A549 (cell line): Measurements from ENCODE around the gene CALN1. TPM values are rescaled to one million over a fixed set of nuclear protein-coding genes. Genes with fewer than 3 reads are reported as not detected.

Experiments used
- ATAC-seq, 2 experiments: fragments of 200-7000 bp in 1 of 2; fragments of >200 bp in 1 of 2; cut with Nextera tagmentation in 1 of 2; cut with Tn5 transposase in 1 of 2; 3 replicates each; pipeline versions ENCODE4 v1.8.0 to v1.9.1; 2018 to 2020; ENCODE audit warnings: mild to moderate bottlenecking in 1 of 2, moderate library complexity in 1 of 2
- CTCF ChIA-PET: fragments of 300-600 bp; sonication (Branson Sonifier 250); formaldehyde crosslinking; extraction: SDS; loops from one replicate; lab custom pipeline; 2021; ENCODE audit warnings: antibody characterized with exemption, inconsistent platforms; lab: Yijun Ruan, JAX
- POLR2A ChIA-PET: fragments of 350-600 bp; formaldehyde crosslinking; extraction: SDS; loops from one replicate; lab custom pipeline; 2021; ENCODE audit warnings: antibody characterized with exemption, inconsistent platforms; lab: Yijun Ruan, JAX
- DNase-seq, 2 experiments: peaks; one replicate each; pipeline versions ENCODE4 v3.0.0 to v3.0.0-alpha.2; 2011 to 2016; ENCODE audit warnings: low read depth in 1 of 2, low spot score in 1 of 2
- FAIRE-seq: peaks from 2 replicates; lab custom pipeline; 2011; peaks lifted over from hg19 to GRCh38; lab: Jason Lieb, UNC
- H3K27ac ChIP-seq, 2 experiments: fragments of >200 bp; sonication (Bioruptor Twin); formaldehyde crosslinking; 3 replicates each; pipeline ENCODE4 v1.5.1; 2016 to 2017
- H3K4me1 ChIP-seq: fragments of >200 bp; sonication (Bioruptor Twin); formaldehyde crosslinking; 3 replicates; pipeline ENCODE4 v1.6.1; 2016
- H3K4me2 ChIP-seq: fragments of >200 bp; sonication (Bioruptor Twin); formaldehyde crosslinking; 3 replicates; pipeline ENCODE4 v1.6.1; 2016
- H3K4me3 ChIP-seq: fragments of >200 bp; sonication (Bioruptor Twin); formaldehyde crosslinking; 3 replicates; pipeline ENCODE4 v1.5.1; 2016
- H3K9me3 ChIP-seq: fragments of >200 bp; sonication (Bioruptor Twin); formaldehyde crosslinking; 3 replicates; pipeline ENCODE4 v1.6.1; 2016
- ATOH8 ChIP-seq: fragments of 250-450 bp; sonication (Bioruptor Pico); IDR thresholded peaks from 2 replicates; pipeline ENCODE4 v1.5.0; 2020; ENCODE audit warnings: low read depth, mild to moderate bottlenecking, moderate library complexity
- EHF ChIP-seq: fragments of 250-450 bp; sonication (Bioruptor Pico); IDR thresholded peaks from 2 replicates; pipeline ENCODE4 v1.5.0; 2020; ENCODE audit warnings: mild to moderate bottlenecking
- ELK1 ChIP-seq: fragments of 150-350 bp; IDR thresholded peaks from 2 replicates; pipeline ENCODE4 v1.6.1; 2014; ENCODE audit warnings: low read depth, mild to moderate bottlenecking, low read length
- ESRRA ChIP-seq: fragments of 150-350 bp; IDR thresholded peaks from 2 replicates; pipeline ENCODE4 v1.6.1; 2014; ENCODE audit warnings: mild to moderate bottlenecking, low read length, borderline replicate concordance
- HEYL ChIP-seq: fragments of 250-450 bp; sonication (Bioruptor Pico); IDR thresholded peaks from 2 replicates; pipeline ENCODE4 v1.8.0; 2021; ENCODE audit warnings: mild to moderate bottlenecking, moderate library complexity
- HMGXB4 ChIP-seq: fragments of 250-450 bp; sonication (Bioruptor Pico); IDR thresholded peaks from 2 replicates; pipeline ENCODE4 v1.5.0; 2021; ENCODE audit warnings: mild to moderate bottlenecking, moderate library complexity, borderline replicate concordance
- KDM5A ChIP-seq: fragments of 200-600 bp; sonication (generic); IDR thresholded peaks from 2 replicates; pipeline ENCODE4 v1.6.1; 2016; ENCODE audit warnings: antibody characterized with exemption, mild to moderate bottlenecking
- MAX ChIP-seq: IDR thresholded peaks from 2 replicates; pipeline ENCODE4 v1.6.1; 2012
- NFE2L2 ChIP-seq: fragments of 150-350 bp; conservative IDR thresholded peaks from 2 replicates; pipeline ENCODE4 v1.6.1; 2014; ENCODE audit warnings: low read length
- PBX3 ChIP-seq: IDR thresholded peaks from 2 replicates; pipeline ENCODE4 v1.6.1; 2012
- REST ChIP-seq: fragments of 200-600 bp; sonication (generic); IDR thresholded peaks from 2 replicates; pipeline ENCODE4 v1.6.1; 2016; ENCODE audit warnings: antibody characterized with exemption, mild to moderate bottlenecking, moderate library complexity
- TP53 ChIP-seq: fragments of 250-450 bp; sonication (Bioruptor Pico); IDR thresholded peaks from 2 replicates; pipeline ENCODE4 v1.5.0; 2021; ENCODE audit warnings: mild to moderate bottlenecking, moderate library complexity
- ZC3H11A ChIP-seq: fragments of 450-650 bp; IDR thresholded peaks from 2 replicates; pipeline ENCODE4 v1.6.1; 2014; ENCODE audit warnings: antibody characterized with exemption, mild to moderate bottlenecking
- WGBS: methylation state at CpG from one replicate; pipeline ENCODE4 v1.1.6; 2017; ENCODE audit errors: missing lambda C conversion rate; 5-methylcytosine and 5-hydroxymethylcytosine counted together
- polyA plus RNA-seq, 4 experiments: library from polyadenylated mRNA; depleted of rRNA in 3 of 4; stranded (reverse); fragments of >200 nt; fragmentation: RNase III in 1 of 4; extraction: RNeasy Plus Mini Kit Qiagen cat#74134 plus additional on column Dnase treatment in 1 of 4; gene quantifications; 2 replicates in 3 of 4; 3 replicates in 1 of 4; pipeline ENCODE4 v1.2.3, GENCODE V29; 2011 to 2017

Gene CALN1
- polyA plus RNA-seq, 2 of the 4 experiments (the other 2 are of a cell fraction), result not detected

GRCh38 chr7:71851776-71852498 is 560.2 kb downstream of the CALN1 start (continued):
- no peak for TF ChIP-seq ELK1

- no peak for DNase-seq
Observed at GRCh38 chr7:71846160-71846559, 566.0 kb downstream of the CALN1 start.

GRCh38 chr7:71843676-71844075 is 568.5 kb downstream of the CALN1 start:
- POLR2A ChIA-PET, result no interaction called here
- ATAC-seq, result no peak

More at GRCh38 chr7:71846160-71846559, 566.0 kb downstream of the CALN1 start:
- ATAC-seq (no peak), FAIRE-seq (no peak)
- no peaks in the 10 kb centered on the region for H3K9me3 ChIP-seq
- 40% methylated on average over 9 of the region's 9 CpGs for WGBS
- no peak overlapping the region for H3K4me2 ChIP-seq
- H3K4me3 ChIP-seq, result no peak overlapping the region
- H3K27ac ChIP-seq, result no peak overlapping the region
- POLR2A ChIA-PET, result no interaction called here
- H3K4me1 ChIP-seq, result no peaks in the 10 kb centered on the region
- peak; percentile 85 for TF ChIP-seq REST
- TF ChIP-seq MAX, result no peak
- TF ChIP-seq, all 56 proteins: peak for 1
- CTCF ChIA-PET, result no interaction called here

GRCh38 chr7:71842786-71843185 is 569.4 kb downstream of the CALN1 start:
- Histone ChIP-seq H3K4me1 (no peaks in the 10 kb centered on the region), H3K4me3 (no peak overlapping the region), H3K9me3 (no peaks in the 10 kb centered on the region), H3K27ac (no peak overlapping the region), H3K4me2 (no peak overlapping the region)
- FAIRE-seq, result no peak
- no peak for DNase-seq
- 0% methylated on average over 3 of the region's 3 CpGs for WGBS
- no peak for TF ChIP-seq ATOH8 (CRISPR knock-in tag)
- no peak for TF ChIP-seq HEYL (CRISPR knock-in tag)
- TF ChIP-seq PBX3, result no peak
- no peak for TF ChIP-seq ESRRA
- TF ChIP-seq KDM5A, result no peak
- TF ChIP-seq NFE2L2, result no peak
- POLR2A ChIA-PET, result no interaction called here
- CTCF ChIA-PET, result no interaction called here
- ATAC-seq, result no peak

More at GRCh38 chr7:71843676-71844075, 568.5 kb downstream of the CALN1 start:
- no peaks in the 10 kb centered on the region for H3K9me3 ChIP-seq
- FAIRE-seq, result no peak
- 5% methylated on average over 4 of the region's 4 CpGs for WGBS
- no peak overlapping the region for H3K27ac ChIP-seq
- no peaks in the 10 kb centered on the region for H3K4me1 ChIP-seq
- TF ChIP-seq TP53 (CRISPR knock-in tag) (no peak), EHF (CRISPR knock-in tag) (no peak), HMGXB4 (CRISPR knock-in tag) (no peak), ZC3H11A (no peak)
- TF ChIP-seq, all 56 proteins: peak for 0
- no peak overlapping the region for H3K4me2 ChIP-seq
- no peak for DNase-seq
- CTCF ChIA-PET, result no interaction called here
- H3K4me3 ChIP-seq, result no peak overlapping the region
